ENCODE measurements around the gene POGLUT2. TPM values are rescaled to one million over a fixed set of nuclear protein-coding genes. Genes with fewer than 3 reads are reported as not detected.

POGLUT2 gene
- total and polyA plus RNA-seq, 2 experiments from 2014 or later, result 14.6 to 17.5 TPM

- no peak overlapping the region for H3K4me3 Mint-ChIP-seq
- Histone ChIP-seq H3K4me2 (no peak overlapping the region), H3K27ac (ENCODE audit: low read depth) (no peak overlapping the region), H3K4me1 (ENCODE audit: insufficient read depth) (no peaks in the 10 kb centered on the region), H3K4me3 (no peak overlapping the region), H3K79me2 (replicated peaks; ENCODE audit: insufficient read depth) (no peaks in the 10 kb centered on the region), H3K36me3 (ENCODE audit: insufficient read depth) (no peaks in the 10 kb centered on the region), H4K20me1 (replicated peaks; ENCODE audit: insufficient read depth) (no peaks in the 10 kb centered on the region), H3K9me2 (ENCODE audit: insufficient read depth) (no peaks in the 10 kb centered on the region), H3F3A (replicated peaks; ENCODE audit: low read depth) (no peaks in the 10 kb centered on the region), H2AFZ (no peak overlapping the region), H3K27me3 (ENCODE audit: insufficient read depth) (no peaks in the 10 kb centered on the region)
- H3K9me3 Mint-ChIP-seq, result no peaks in the 10 kb centered on the region
- DNase-seq (ENCODE audit: low spot score), result no peak
- TF ChIP-seq, protein P1, sequence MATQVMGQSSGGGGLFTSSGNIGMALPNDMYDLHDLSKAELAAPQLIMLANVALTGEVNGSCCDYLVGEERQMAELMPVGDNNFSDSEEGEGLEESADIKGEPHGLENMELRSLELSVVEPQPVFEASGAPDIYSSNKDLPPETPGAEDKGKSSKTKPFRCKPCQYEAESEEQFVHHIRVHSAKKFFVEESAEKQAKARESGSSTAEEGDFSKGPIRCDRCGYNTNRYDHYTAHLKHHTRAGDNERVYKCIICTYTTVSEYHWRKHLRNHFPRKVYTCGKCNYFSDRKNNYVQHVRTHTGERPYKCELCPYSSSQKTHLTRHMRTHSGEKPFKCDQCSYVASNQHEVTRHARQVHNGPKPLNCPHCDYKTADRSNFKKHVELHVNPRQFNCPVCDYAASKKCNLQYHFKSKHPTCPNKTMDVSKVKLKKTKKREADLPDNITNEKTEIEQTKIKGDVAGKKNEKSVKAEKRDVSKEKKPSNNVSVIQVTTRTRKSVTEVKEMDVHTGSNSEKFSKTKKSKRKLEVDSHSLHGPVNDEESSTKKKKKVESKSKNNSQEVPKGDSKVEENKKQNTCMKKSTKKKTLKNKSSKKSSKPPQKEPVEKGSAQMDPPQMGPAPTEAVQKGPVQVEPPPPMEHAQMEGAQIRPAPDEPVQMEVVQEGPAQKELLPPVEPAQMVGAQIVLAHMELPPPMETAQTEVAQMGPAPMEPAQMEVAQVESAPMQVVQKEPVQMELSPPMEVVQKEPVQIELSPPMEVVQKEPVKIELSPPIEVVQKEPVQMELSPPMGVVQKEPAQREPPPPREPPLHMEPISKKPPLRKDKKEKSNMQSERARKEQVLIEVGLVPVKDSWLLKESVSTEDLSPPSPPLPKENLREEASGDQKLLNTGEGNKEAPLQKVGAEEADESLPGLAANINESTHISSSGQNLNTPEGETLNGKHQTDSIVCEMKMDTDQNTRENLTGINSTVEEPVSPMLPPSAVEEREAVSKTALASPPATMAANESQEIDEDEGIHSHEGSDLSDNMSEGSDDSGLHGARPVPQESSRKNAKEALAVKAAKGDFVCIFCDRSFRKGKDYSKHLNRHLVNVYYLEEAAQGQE (IDR thresholded peaks at IDR 0.05; ENCODE audit: unreplicated experiment), result no peak
- no peak for ATAC-seq
- H3K36me3 Mint-ChIP-seq (ENCODE audit: low read depth), result peaks cover 3% of the 10 kb centered on the region; the same call in 2 of the 3 replicates
- H3K27me3 Mint-ChIP-seq (ENCODE audit: insufficient read depth, low read depth, poor library complexity), result no peaks in the 10 kb centered on the region
- H3K27ac Mint-ChIP-seq, result no peak overlapping the region
- H3K4me1 Mint-ChIP-seq, result no peaks in the 10 kb centered on the region
These were observed 19.1 kb upstream of the POGLUT2 start for GRCh38 chr13:102817907-102818306.

- Histone ChIP-seq H3K9me2 (ENCODE audit: insufficient read depth) (no peaks in the 10 kb centered on the region), H3K79me2 (replicated peaks; ENCODE audit: insufficient read depth) (no peaks in the 10 kb centered on the region), H4K20me1 (replicated peaks; ENCODE audit: insufficient read depth) (no peaks in the 10 kb centered on the region), H3K4me1 (ENCODE audit: insufficient read depth) (no peaks in the 10 kb centered on the region), H3K4me3 (no peak overlapping the region), H2AFZ (no peak overlapping the region), H3F3A (replicated peaks; ENCODE audit: low read depth) (no peaks in the 10 kb centered on the region), H3K4me2 (no peak overlapping the region), H3K27ac (ENCODE audit: low read depth) (no peak overlapping the region), H3K27me3 (ENCODE audit: insufficient read depth) (no peaks in the 10 kb centered on the region), H3K36me3 (ENCODE audit: insufficient read depth) (no peaks in the 10 kb centered on the region)
- no peaks in the 10 kb centered on the region for H3K27me3 Mint-ChIP-seq (ENCODE audit: insufficient read depth, low read depth, poor library complexity)
- H3K36me3 Mint-ChIP-seq (ENCODE audit: low read depth), result no peaks in the 10 kb centered on the region; the same call in 2 of the 3 replicates
- no peak overlapping the region for H3K4me3 Mint-ChIP-seq
- no peak for ATAC-seq
- 0 out of 3 replicates have a peak, but pooled peaks cover under 1% of the 10 kb centered on the region for H3K9me3 Mint-ChIP-seq
- TF ChIP-seq CREB1 (CRISPR knock-in tag; IDR thresholded peaks at IDR 0.05; ENCODE audit: low read depth) (no peak), ZNF331 (CRISPR knock-in tag; IDR thresholded peaks at IDR 0.05; ENCODE audit: low read depth) (no peak)
- TF ChIP-seq, protein P2, sequence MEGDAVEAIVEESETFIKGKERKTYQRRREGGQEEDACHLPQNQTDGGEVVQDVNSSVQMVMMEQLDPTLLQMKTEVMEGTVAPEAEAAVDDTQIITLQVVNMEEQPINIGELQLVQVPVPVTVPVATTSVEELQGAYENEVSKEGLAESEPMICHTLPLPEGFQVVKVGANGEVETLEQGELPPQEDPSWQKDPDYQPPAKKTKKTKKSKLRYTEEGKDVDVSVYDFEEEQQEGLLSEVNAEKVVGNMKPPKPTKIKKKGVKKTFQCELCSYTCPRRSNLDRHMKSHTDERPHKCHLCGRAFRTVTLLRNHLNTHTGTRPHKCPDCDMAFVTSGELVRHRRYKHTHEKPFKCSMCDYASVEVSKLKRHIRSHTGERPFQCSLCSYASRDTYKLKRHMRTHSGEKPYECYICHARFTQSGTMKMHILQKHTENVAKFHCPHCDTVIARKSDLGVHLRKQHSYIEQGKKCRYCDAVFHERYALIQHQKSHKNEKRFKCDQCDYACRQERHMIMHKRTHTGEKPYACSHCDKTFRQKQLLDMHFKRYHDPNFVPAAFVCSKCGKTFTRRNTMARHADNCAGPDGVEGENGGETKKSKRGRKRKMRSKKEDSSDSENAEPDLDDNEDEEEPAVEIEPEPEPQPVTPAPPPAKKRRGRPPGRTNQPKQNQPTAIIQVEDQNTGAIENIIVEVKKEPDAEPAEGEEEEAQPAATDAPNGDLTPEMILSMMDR (conservative IDR thresholded peaks at IDR 0.05; ENCODE audit: low read depth in 2 of 2), result no peak
- TF ChIP-seq, protein P1 (IDR thresholded peaks at IDR 0.05; ENCODE audit: unreplicated experiment), result no peak
- no peak overlapping the region for H3K27ac Mint-ChIP-seq
- DNase-seq (ENCODE audit: low spot score), result no peak
- 0 out of 3 replicates have a peak, but pooled peaks cover 3% of the 10 kb centered on the region for H3K4me1 Mint-ChIP-seq
These were observed 18.5 kb upstream of the POGLUT2 start for GRCh38 chr13:102817241-102817640.

All from GM23338 (cell line).